ENCODE measurements around the gene CTSO. TPM values are rescaled to one million over a fixed set of nuclear protein-coding genes. Genes with fewer than 3 reads are reported as not detected.
"Not testable (repeated sequence)": the region's sequence is repeated elsewhere in the genome, so short reads cannot be mapped to it uniquely, and the experiment has no call there.

CTSO gene
- polyA plus RNA-seq, 4 donors, result 35.3 to 50.5 (median 48.0) TPM

- DNase-seq (ENCODE audit: low read depth in 4 of 4, low spot score in 3 of 4), result no peak
These were observed 2.8 kb upstream of the CTSO start for GRCh38 chr4:155956461-155956860.

GRCh38 chr4:155954939-155955338, 1.3 kb upstream of the CTSO start:
- DNase-seq (ENCODE audit: low read depth in 4 of 4, low spot score in 3 of 4), result no peak

- DNase-seq (ENCODE audit: low read depth in 4 of 4, low spot score in 3 of 4), result no peak
These were observed 536 bp upstream of the CTSO start for GRCh38 chr4:155954118-155954685.

- DNase-seq (ENCODE audit: low read depth in 4 of 4, low spot score in 3 of 4), result peak in 2 of 4 donors; percentile 1 to 5
These were observed 1.2 kb downstream of the CTSO start for GRCh38 chr4:155952501-155952901.

- DNase-seq (ENCODE audit: low read depth in 4 of 4, low spot score in 3 of 4), result no peak
These were observed 3.2 kb downstream of the CTSO start for GRCh38 chr4:155950461-155950860.

- no peak for DNase-seq (ENCODE audit: low read depth in 4 of 4, low spot score in 3 of 4)
These were observed 5.1 kb downstream of the CTSO start for GRCh38 chr4:155948541-155948940.

- no peak for DNase-seq (ENCODE audit: low read depth in 4 of 4, low spot score in 3 of 4)
These were observed 7.2 kb downstream of the CTSO start for GRCh38 chr4:155946486-155946885.

- DNase-seq (ENCODE audit: low read depth in 4 of 4, low spot score in 3 of 4), result no peak
These were observed 9.2 kb downstream of the CTSO start for GRCh38 chr4:155944516-155944915.

- no peak for DNase-seq (ENCODE audit: low read depth in 4 of 4, low spot score in 3 of 4)
These were observed 9.9 kb downstream of the CTSO start for GRCh38 chr4:155943605-155944291.

GRCh38 chr4:155941820-155942219, 11.8 kb downstream of the CTSO start:
- no peak for DNase-seq (ENCODE audit: low read depth in 4 of 4, low spot score in 3 of 4)

GRCh38 chr4:155941085-155941790, 12.4 kb downstream of the CTSO start:
- no peak for DNase-seq (ENCODE audit: low read depth in 4 of 4, low spot score in 3 of 4)

GRCh38 chr4:155935389-155935986, 18.2 kb downstream of the CTSO start:
- DNase-seq (ENCODE audit: low read depth in 4 of 4, low spot score in 3 of 4), result no peak

- DNase-seq (ENCODE audit: low read depth in 4 of 4, low spot score in 3 of 4), result not testable (repeated sequence)
These were observed 19.0 kb downstream of the CTSO start for GRCh38 chr4:155934634-155935033.

- DNase-seq (ENCODE audit: low read depth in 4 of 4, low spot score in 3 of 4), result no peak
These were observed 22.0 kb downstream of the CTSO start for GRCh38 chr4:155931634-155932033.

GRCh38 chr4:155930330-155930729, 23.3 kb downstream of the CTSO start:
- DNase-seq (ENCODE audit: low read depth in 4 of 4, low spot score in 3 of 4), result no peak

GRCh38 chr4:155929833-155930232, 23.8 kb downstream of the CTSO start:
- no peak for DNase-seq (ENCODE audit: low read depth in 4 of 4, low spot score in 3 of 4)

GRCh38 chr4:155924637-155925036, 29.0 kb downstream of the CTSO start:
- no peak for DNase-seq (ENCODE audit: low read depth in 4 of 4, low spot score in 3 of 4)

- DNase-seq (ENCODE audit: low read depth in 4 of 4, low spot score in 3 of 4), result no peak
These were observed 32.1 kb downstream of the CTSO start for GRCh38 chr4:155921597-155921996.

- DNase-seq (ENCODE audit: low read depth in 4 of 4, low spot score in 3 of 4), result no peak
These were observed 38.9 kb downstream of the CTSO start for GRCh38 chr4:155914782-155915181.

- DNase-seq (ENCODE audit: low read depth in 4 of 4, low spot score in 3 of 4), result no peak
These were observed 41.8 kb downstream of the CTSO start for GRCh38 chr4:155911905-155912304.

- no peak for DNase-seq (ENCODE audit: low read depth in 4 of 4, low spot score in 3 of 4)
These were observed 43.9 kb downstream of the CTSO start for GRCh38 chr4:155909615-155910226.

All from left renal pelvis (tissue), 4 donors.